K562 (cell line): ENCODE measurements around the gene THADA. TPM values are rescaled to one million over a fixed set of nuclear protein-coding genes. Genes with fewer than 3 reads are reported as not detected.

Experiments
- ATAC-seq: fragments of 200-7000 bp; cut with Tn5 transposase; 3 replicates; pipeline ENCODE4 v1.9.1; 2020; ENCODE audit warnings: moderate library complexity
- BruUV-seq: library from RNA; stranded (reverse); fragments of 400-500 nt; replicated peaks from 2 replicates; lab custom pipeline; 2021; lab: Mats Ljungman, UMichigan
- CTCF ChIA-PET: fragments of 300-600 bp; formaldehyde crosslinking; extraction: SDS; loops from one replicate; lab custom pipeline; 2021; ENCODE audit warnings: low intra/inter-chr PET ratio; lab: Yijun Ruan, JAX
- POLR2A ChIA-PET: fragments of 300-600, 350-650 bp; sonication (Branson Sonifier 250); formaldehyde crosslinking; extraction: SDS; loops from one replicate; lab custom pipeline; 2021; ENCODE audit warnings: antibody characterized with exemption, inconsistent platforms; lab: Yijun Ruan, JAX
- DNase-seq, 4 experiments: peaks; one replicate each; pipeline versions ENCODE4 v3.0.0 to v3.0.0-alpha.2; 2011 to 2018; ENCODE audit warnings: low spot score in 3 of 4, mixed read lengths in 3 of 4; ENCODE audit errors: extremely low read depth in 1 of 4
- FAIRE-seq: peaks from 2 replicates; lab custom pipeline; 2011; peaks lifted over from hg19 to GRCh38; lab: Jason Lieb, UNC
- H2AFZ ChIP-seq: 2 replicates; pipeline ENCODE4 v1.6.0; 2011; ENCODE audit warnings: low read depth, low read length, control low read depth, inconsistent platforms
- H3K27ac ChIP-seq: fragments of 200-600 bp; 3 replicates; pipeline ENCODE4 v1.8.0; 2011; ENCODE audit warnings: low read depth, mild to moderate bottlenecking, control low read depth, inconsistent platforms, low read length, moderate library complexity, mixed read lengths; ENCODE audit errors: extremely low read depth
- H3K27me3 ChIP-seq, 2 experiments: fragments of 300-600 bp in 1 of 2; 2 replicates in 1 of 2; 3 replicates in 1 of 2; pipeline versions ENCODE4 v1.6.0 to v1.8.0; 2011; ENCODE audit warnings: inconsistent platforms in 2 of 2, low read length in 2 of 2, mild to moderate bottlenecking in 1 of 2, mixed read lengths in 1 of 2, moderate library complexity in 1 of 2; ENCODE audit not compliant: control insufficient read depth in 2 of 2, insufficient read depth in 2 of 2
- H3K36me3 ChIP-seq: fragments of 300-600 bp; 3 replicates; pipeline ENCODE4 v1.8.0; 2011; ENCODE audit warnings: mild to moderate bottlenecking, low read length, inconsistent platforms; ENCODE audit not compliant: control insufficient read depth, insufficient read depth
- H3K4me1 ChIP-seq, 2 experiments: fragments of 200-600 bp in 1 of 2; replicated peaks in 1 of 2; 2 replicates in 1 of 2; 3 replicates in 1 of 2; pipeline versions ENCODE4 v1.5.1 to v1.8.0; 2011; ENCODE audit warnings: inconsistent platforms in 2 of 2, low read length in 2 of 2, mild to moderate bottlenecking in 1 of 2, mixed read lengths in 1 of 2, moderate library complexity in 1 of 2; ENCODE audit not compliant: control insufficient read depth in 2 of 2, insufficient read depth in 2 of 2
- H3K4me2 ChIP-seq: 2 replicates; pipeline ENCODE4 v1.6.1; 2011; ENCODE audit warnings: low read length, control low read depth, inconsistent platforms, mixed read lengths; ENCODE audit not compliant: insufficient read depth
- H3K4me3 ChIP-seq: fragments of 200-600 bp; sonication (generic), shearing (Covaris generic); 2 replicates; pipeline ENCODE4 v1.5.1; 2016; ENCODE audit warnings: control low read depth, inconsistent platforms
- H3K79me2 ChIP-seq: fragments of 200-600 bp; 3 replicates; pipeline ENCODE4 v1.8.0; 2011; ENCODE audit warnings: low read length, inconsistent platforms; ENCODE audit not compliant: control insufficient read depth, insufficient read depth
- H3K9ac ChIP-seq, 2 experiments: 2 replicates each; pipeline versions ENCODE4 v1.6.0 to v1.6.1; 2011; ENCODE audit warnings: low read depth in 2 of 2, low read length in 2 of 2, control low read depth in 1 of 2, inconsistent platforms in 1 of 2, mild to moderate bottlenecking in 1 of 2, mixed read lengths in 1 of 2; ENCODE audit not compliant: insufficient read depth in 1 of 2
- H3K9me1 ChIP-seq: one replicate; pipeline ENCODE4 v1.6.0; 2011; ENCODE audit warnings: inconsistent platforms, mild to moderate bottlenecking, low read length, moderate library complexity; ENCODE audit not compliant: control insufficient read depth, insufficient read depth
- H3K9me3 ChIP-seq: replicated peaks from 2 replicates; pipeline ENCODE4 v1.5.1; 2011; ENCODE audit warnings: low read depth, low read length, inconsistent platforms; ENCODE audit not compliant: control insufficient read depth, insufficient read depth
- H4K20me1 ChIP-seq: replicated peaks from 2 replicates; pipeline ENCODE4 v1.6.1; 2011; ENCODE audit warnings: low read length, inconsistent platforms, mixed read lengths; ENCODE audit not compliant: control insufficient read depth, insufficient read depth
- GABPA ChIP-seq: fragments of 200-800 bp; sonication (Bioruptor generic); conservative IDR thresholded peaks from 2 replicates; pipeline ENCODE4 v1.6.1; 2016; ENCODE audit warnings: low read depth, missing genetic modification characterization, missing compliant biosample characterization
- GTF3C2 ChIP-seq: IDR thresholded peaks from 3 replicates; pipeline ENCODE4 v1.6.1; 2011; ENCODE audit warnings: borderline replicate concordance, mild to moderate bottlenecking, moderate library complexity; ENCODE audit not compliant: insufficient read length; ENCODE audit errors: extremely low read depth
- ZKSCAN3 ChIP-seq: fragments of 250-450 bp; sonication (Bioruptor Pico); IDR thresholded peaks from 2 replicates; pipeline ENCODE4 v1.4.0; 2020
- ZNF280A ChIP-seq: fragments of 450-650 bp; IDR thresholded peaks from 2 replicates; pipeline ENCODE4 v1.6.1; 2018; ENCODE audit warnings: mild to moderate bottlenecking, low read depth; ENCODE audit not compliant: partially characterized antibody
- ZNF785 ChIP-seq: fragments of 250-450 bp; sonication (Bioruptor Pico); IDR thresholded peaks from 2 replicates; pipeline ENCODE4 v1.4.0; 2020; ENCODE audit warnings: mild to moderate bottlenecking
- WGBS: fragments of 100-300 bp; shearing (Covaris generic); methylation state at CpG from one replicate; pipeline ENCODE4 v1.1.6; 2016; ENCODE audit warnings: low coverage, mixed read lengths; ENCODE audit not compliant: insufficient coverage; ENCODE audit errors: missing lambda C conversion rate; 5-methylcytosine and 5-hydroxymethylcytosine counted together
- in situ Hi-C: fragments of 300-500 bp; cut with MboI; formaldehyde crosslinking; loops from 4 replicates; pipeline ENCODE4 v1.15.0; 2018; ENCODE audit warnings: inconsistent platforms, mixed read lengths
- intact Hi-C: fragments of 100-400 bp; cut with micrococcal nuclease; formaldehyde crosslinking; loops from 2 replicates; pipeline ENCODE4 v1.14.2; 2022
- polyA plus RNA-seq, 8 experiments: library from polyadenylated mRNA; depleted of rRNA in 4 of 8; stranded (reverse) in 5 of 8; unstranded in 3 of 8; fragments of >200 nt; fragmentation: Nextera tagmentation in 2 of 8; fragmentation: Illumina TruSeq in 1 of 8; extraction: Ambion mirVana in 2 of 8; extraction: Trizol in 1 of 8; gene quantifications; 2 replicates each; pipeline versions ENCODE4 v1.2.1 to v1.2.3, GENCODE V29; 2011 to 2014; ENCODE audit warnings: inconsistent platforms in 1 of 8, missing spikeins in 1 of 8
- total RNA-seq, 7 experiments: library from RNA; depleted of rRNA in 6 of 7; stranded (reverse); fragments of >200 nt in 6 of 7; fragmentation: Illumina TruSeq in 2 of 7; extraction: Trizol in 2 of 7; gene quantifications; 2 replicates each; pipeline versions ENCODE4 v1.2.1 to v1.2.3, GENCODE V29; 2011 to 2021; ENCODE audit warnings: low replicate concordance in 1 of 7

The THADA gene
- total and polyA plus RNA-seq, 9 of the 15 experiments (the other 6 are each of a cell fraction or from before 2014, with no cell fraction given), result 17.8 to 34.7 (median 31.9) TPM

GRCh38 chr2:43481927-43482542 lies 113.8 kb downstream of the THADA start (continued):
- TF ChIP-seq ZNF280A, result no peak
- TF ChIP-seq ZKSCAN3 (CRISPR knock-in tag), result no peak
- TF ChIP-seq ZNF785 (CRISPR knock-in tag), result no peak
- TF ChIP-seq GABPA (tag), result no peak

- FAIRE-seq (no peak), DNase-seq (no peak), ATAC-seq (no peak)
- H3K4me3 ChIP-seq, result no peak overlapping the region
- no peak overlapping the region for H3K27ac ChIP-seq
- peaks cover 5% of the 10 kb centered on the region; the same call in 1 of the 3 replicates for H3K36me3 ChIP-seq
- TF ChIP-seq GTF3C2, result no peak
- WGBS, result 58% methylated on average over 3 of the region's 3 CpGs
- H3K4me2 ChIP-seq, result no peak overlapping the region
- no peaks in the 10 kb centered on the region for H4K20me1 ChIP-seq
- in situ Hi-C loops (loop anchor here (5.0 to 10.0 kb wide), 5 partner anchors 249 to 656 kb away; no protein-coding TSS in a partner anchor), intact Hi-C loops (loop anchor here (5.0 to 10.0 kb wide), 3 partner anchors 204 to 626 kb away; no protein-coding TSS in a partner anchor)
- no peak overlapping the region for H3K9ac ChIP-seq
- H3K9me3 ChIP-seq, result no peaks in the 10 kb centered on the region
- no peaks in the 10 kb centered on the region for H3K27me3 ChIP-seq
- H3K79me2 ChIP-seq, result no peaks in the 10 kb centered on the region
- ChIA-PET CTCF (no interaction called here), POLR2A (no interaction called here)
- H3K9me1 ChIP-seq, result no peaks in the 10 kb centered on the region
- no TSS peak for BruUV-seq
- H2AFZ ChIP-seq, result no peak overlapping the region
- H3K4me1 ChIP-seq, result no peaks in the 10 kb centered on the region
Measured at GRCh38 chr2:43480874-43481273, 115.0 kb downstream of the THADA start.
